ENCODE data around the gene NOP14. TPM values are rescaled to one million over a fixed set of nuclear protein-coding genes. Genes with fewer than 3 reads are reported as not detected.

The NOP14 gene
- total and polyA plus RNA-seq, 4 donors, result 13.3 to 25.4 (median 19.7) TPM

Other genes with a start within 250 kb of the NOP14 start
- gene TNIP2, start 207.1 kb downstream of the NOP14 start, total RNA-seq, result 10 to 100 TPM; 30.6 to 46.3 TPM
- 10 to 100 TPM; 41.2 to 82.8 TPM for gene TNIP2, start 207.1 kb downstream of the NOP14 start, polyA plus RNA-seq
- 100 to 1,000 TPM in 1 of 2 donors, 10 to 100 TPM in 1; 49.9 to 117 TPM for gene SH3BP2, start 170.3 kb downstream of the NOP14 start, total RNA-seq
- gene SH3BP2, start 170.3 kb downstream of the NOP14 start, polyA plus RNA-seq, result 10 to 100 TPM; 62.9 to 96.7 TPM
- 100 to 1,000 TPM; 300 to 400 TPM for gene ADD1, start 119.6 kb downstream of the NOP14 start, total RNA-seq
- gene ADD1, start 119.6 kb downstream of the NOP14 start, polyA plus RNA-seq, result 100 to 1,000 TPM; 127 to 237 TPM
- gene GRK4, start 165 bp upstream of the NOP14 start, total RNA-seq, result 1 to 10 TPM; 4.6 to 6.7 TPM
- 1 to 10 TPM; 1.8 to 1.9 TPM for gene GRK4, start 165 bp upstream of the NOP14 start, polyA plus RNA-seq
- not detected for gene HTT-AS, start 111.1 kb upstream of the NOP14 start, total RNA-seq
- not detected for gene HTT-AS, start 111.1 kb upstream of the NOP14 start, polyA plus RNA-seq
- 100 to 1,000 TPM in 1 of 2 donors, 10 to 100 TPM in 1; 70.6 to 109 TPM for gene HTT, start 111.3 kb upstream of the NOP14 start, total RNA-seq
- 10 to 100 TPM; 17.0 to 26.3 TPM for gene HTT, start 111.3 kb upstream of the NOP14 start, polyA plus RNA-seq